Activated CD4-positive, alpha-beta T cell treated with anti-CD3 and anti-CD28 coated beads, Interleukin-2, amount 50 U/mL, for 1 hour (primary cell): ENCODE data around the gene ADISSP.

Experiments
- DNase-seq: peaks from one replicate; pipeline ENCODE4 v3.0.0-alpha.2; 2020

Gene ADISSP

DNA sequence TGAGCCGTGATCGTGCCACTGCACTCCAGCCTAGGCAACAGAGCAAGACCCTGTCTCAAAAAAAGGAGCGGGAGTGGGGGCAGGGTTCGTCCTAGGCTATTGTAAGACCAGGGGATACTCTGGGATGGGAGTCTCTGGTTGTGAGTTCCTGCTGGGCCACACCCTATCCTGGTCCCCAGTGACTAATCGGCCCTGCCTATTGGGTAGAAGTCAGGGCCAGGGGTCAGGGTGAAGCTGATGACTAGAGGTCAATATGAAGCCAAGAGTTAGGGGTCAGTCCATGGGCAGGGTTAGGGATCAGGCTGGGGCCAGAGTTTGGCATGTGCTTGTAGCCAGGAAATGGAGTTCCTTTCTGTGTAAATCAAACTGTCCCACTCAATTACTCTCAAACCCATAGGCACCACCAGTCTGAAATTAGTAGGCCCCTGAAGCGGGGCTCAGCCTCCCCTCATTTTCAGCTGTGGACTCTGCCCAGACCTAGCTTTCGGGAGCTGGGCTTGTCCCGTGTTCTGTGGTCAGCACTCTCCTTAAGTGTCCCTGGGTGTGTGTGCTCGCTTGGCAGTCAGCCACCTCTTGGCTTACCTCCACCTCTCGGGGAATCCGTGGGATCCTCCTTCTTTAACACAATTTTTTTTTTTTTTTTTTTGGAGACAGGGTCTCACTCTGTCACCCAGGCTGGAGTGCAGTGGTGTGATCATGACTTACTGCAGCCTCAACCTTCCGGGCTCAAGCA is 33.3 kb downstream of the ADISSP start:
- no peak for DNase-seq

DNA sequence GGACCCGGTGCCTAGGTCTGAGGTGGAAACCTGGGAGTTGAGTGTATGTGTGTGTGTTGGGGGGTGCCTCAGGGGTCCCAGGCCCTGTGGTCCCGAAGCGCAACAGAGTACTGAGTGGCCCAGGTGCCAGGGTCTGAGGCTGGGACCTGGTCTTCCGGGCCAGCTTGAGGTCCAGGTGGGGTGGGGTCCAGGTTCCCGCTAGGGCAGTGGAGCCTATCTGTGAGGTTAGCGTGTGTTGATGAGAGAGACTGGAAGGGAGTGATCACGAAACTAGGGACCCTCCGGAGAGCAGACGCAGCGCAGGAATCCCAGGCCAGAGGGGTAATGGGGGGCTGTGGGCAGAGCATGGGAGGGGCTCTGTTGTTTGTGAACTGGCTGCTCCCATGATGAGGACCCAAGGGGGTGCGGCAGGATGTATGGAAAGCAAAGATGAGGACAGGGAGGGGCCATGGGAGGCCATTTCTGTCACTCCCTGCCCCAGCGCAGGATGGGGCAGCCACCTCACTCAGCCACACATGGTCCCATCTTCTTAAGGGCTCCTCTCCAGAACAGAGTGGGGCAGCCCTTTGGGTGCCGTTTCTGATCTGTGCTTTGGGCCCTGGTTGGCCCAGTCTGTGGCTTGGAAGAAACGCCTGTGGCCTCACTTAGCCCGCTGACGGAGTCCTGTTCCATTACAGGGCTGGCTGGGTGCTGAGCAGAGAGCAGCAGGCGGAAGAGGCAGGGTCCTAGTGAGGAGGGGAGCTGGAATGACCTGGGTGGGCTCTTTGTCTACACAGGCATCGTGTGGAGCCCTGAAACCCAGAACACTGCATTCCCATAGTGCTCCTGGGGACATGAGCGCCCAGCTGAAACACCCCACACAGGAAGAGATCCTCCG is 34.2 kb downstream of the ADISSP start:
- DNase-seq, result no peak

DNA sequence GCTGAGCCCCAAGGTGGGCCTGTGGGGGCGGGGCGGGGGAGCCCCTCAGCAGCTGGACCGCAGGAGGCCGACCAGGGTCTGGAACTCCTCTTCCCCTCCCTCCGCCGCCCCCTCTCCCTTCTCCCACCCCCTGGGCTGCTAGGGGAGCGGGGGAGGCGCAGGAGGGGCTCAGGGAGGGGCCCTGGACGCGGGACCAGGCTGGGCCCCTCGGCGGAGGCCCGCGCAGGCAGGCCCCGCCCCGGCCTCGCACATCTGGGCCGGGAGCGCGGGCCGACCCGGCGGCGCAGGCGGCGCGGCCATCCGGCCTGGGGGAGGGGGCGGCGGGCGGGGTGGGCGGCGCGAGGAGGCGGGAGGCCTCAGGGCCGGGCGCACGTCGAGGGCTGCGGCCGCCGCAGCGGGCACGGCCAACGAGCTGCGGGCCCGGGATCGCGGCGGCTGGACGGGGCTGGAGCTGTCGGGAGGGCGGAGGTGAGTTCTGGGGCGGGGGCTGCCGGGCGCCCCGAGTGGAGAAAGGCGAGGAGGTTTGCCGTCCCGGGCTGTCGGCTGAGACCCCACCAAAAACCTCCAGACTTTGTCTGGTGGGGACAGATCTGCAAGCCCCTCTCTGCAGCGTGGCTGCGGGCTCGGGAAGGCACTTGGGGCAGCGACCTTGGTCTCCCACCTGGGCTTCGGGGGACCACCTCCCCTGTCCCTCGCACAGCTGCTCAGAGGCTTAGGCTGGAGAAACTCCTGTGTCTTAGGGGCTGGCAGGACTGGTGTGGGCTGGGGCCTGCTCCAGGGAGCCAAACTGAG is 35.0 kb downstream of the ADISSP start, which contains the start of gene HSPA12B:
HSPA12B (plus strand) TSS at position 359 of the 792 bp plus-strand sequence. CDS start 5,990 bp downstream, outside the sequence.
- no peak for DNase-seq

DNA sequence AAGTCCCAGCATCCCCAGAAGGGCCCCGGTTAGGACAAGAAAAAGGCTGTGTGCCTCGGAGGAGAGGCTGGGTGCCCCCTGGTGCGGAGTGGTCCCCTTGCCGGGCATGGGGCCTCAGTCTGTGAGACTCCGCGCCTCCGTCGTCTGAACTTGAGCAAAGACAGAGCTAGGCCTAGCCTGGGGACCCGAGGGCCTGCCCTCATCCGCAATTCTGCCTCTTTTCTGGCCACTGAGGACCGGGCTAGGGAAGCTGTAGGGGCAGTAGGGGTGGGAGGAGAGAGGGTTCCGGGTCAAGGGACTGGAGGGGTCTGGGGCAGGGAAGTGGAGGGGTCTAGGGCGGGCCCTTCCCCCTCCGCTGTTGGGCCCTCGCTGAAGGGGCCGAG is 35.6 kb downstream of the ADISSP start:
- DNase-seq, result no peak

DNA sequence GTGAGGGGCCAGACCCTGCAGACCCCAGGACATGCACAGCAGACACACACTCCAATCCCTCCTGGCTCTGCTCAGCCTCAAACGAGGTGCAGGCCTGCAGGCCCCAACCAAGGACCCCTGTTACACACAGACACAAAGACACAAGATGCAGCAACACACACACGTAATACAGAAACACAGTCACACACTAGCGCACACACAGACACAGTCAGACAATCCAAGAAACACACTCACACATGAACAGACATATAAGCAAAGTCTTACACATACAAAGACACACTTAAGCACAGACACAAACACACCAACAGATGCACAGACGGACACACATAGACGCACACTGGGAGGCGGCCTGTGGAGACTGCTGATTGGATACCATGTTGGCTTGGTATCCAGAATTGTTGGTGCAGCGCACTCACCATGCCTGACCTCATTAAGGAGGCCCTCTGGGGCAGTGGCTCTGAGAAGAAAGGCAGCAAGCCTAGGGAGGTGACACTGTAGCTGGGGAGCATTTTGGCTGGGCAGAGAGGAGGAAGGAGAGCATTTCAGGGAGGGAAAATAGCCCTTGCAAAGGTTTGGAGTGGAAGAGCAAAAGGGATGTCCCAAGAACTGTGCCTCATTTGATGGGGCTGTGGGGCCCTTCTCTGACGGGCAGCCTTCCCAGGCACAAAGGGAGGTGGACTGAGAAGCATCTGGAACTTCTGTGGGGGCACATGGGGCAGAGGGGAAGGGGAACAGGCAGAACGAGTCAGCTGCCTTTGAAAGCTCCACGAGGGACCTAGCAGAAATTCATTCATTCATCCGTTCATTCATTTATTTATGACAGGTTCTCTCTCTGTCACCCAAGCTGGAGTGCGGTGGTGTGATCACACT is 36.5 kb downstream of the ADISSP start:
- no peak for DNase-seq

DNA sequence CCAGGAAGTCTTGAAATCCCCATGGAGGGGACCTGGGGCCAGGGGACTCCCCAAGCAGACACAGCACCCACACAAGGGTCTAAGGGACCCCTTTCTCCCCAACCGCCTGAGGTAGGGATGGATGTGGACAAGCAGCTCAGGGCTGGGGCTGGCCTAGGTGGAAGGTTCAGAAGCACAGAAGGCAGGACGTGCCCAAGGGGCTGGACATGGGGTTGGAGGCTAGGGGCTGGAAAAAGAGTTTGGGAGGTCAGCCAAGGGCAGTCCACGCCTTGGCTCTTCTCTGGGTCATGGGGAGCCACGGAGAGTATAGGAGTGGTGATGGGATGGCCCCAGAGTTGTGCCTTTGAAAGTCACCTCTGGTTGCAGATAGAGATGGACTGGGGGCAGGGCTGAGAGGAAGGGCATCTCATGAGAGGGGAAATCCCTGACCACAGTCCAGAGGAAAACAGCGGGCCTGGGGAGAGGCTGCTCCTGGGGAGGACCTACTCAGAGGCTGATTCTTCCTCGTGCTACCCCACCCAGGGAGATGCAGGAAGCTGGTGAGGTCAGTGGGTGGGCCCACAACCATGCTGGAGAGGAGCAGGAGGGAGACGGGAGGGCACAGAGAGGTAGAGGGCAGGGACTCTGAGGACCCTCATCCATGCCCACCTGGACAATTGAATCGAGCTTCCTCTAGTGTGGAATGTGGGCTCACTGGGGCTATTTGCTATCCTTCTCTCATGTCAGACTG is 37.6 kb downstream of the ADISSP start:
- no peak for DNase-seq

DNA sequence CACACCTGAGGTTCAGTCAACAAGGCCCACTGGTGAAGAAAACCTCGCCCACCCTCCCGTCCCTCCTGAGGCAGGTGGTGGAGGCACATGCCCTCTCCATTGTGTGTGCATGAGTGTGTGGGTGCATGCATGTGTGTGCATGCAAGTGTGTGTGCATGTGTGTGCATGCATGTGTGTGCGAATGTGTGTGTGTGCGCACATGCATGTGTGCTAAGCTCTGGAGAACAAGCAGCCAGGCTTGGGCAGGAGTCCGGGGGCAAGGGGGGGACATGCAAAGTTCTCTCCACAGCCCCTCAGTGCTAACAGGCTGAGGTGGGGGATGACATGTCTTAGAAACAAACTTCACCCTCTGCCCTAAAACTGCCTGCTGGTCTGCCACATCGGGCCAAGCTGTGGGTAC is 38.2 kb downstream of the ADISSP start:
- DNase-seq, result no peak

DNA sequence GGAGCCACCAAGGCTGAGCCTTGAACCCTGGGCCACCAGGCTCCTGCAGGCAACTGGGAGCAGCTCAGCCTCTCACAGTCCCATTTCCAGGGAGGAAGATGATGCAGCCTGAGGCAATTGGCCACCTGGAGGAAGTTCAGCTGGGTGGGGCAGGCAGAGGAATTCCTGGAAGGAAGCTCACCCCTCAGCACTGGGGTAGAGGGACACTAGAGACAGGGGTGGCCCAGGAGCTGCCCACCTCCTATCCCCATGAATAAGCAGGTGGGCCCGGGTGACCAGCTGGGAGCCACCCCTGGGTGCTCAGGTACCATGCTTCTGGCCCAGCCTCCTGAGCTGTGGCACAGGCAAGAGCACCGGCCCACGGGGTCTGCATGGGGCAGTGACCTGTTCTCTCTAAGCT is 38.7 kb downstream of the ADISSP start:
- no peak for DNase-seq

DNA sequence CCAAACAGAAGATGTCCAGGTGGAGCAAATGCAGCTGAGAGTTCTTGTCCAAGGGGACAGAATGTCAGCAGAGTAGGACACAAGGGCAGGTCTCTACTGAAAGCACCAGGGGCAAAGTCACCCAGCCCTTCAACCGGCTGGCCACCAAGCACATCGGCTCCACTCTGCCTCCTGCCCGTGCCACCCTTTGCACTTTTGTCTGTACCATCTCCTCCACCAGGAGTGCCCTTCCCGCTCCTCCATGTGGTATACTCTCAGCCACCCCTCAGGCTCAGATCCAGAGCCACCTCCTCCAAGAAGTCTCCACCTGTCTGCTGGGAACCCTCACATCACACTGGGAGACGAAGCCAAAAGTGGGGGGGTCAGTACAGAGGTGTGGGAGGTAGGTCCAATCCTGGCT is 39.2 kb downstream of the ADISSP start:
- DNase-seq, result no peak

DNA sequence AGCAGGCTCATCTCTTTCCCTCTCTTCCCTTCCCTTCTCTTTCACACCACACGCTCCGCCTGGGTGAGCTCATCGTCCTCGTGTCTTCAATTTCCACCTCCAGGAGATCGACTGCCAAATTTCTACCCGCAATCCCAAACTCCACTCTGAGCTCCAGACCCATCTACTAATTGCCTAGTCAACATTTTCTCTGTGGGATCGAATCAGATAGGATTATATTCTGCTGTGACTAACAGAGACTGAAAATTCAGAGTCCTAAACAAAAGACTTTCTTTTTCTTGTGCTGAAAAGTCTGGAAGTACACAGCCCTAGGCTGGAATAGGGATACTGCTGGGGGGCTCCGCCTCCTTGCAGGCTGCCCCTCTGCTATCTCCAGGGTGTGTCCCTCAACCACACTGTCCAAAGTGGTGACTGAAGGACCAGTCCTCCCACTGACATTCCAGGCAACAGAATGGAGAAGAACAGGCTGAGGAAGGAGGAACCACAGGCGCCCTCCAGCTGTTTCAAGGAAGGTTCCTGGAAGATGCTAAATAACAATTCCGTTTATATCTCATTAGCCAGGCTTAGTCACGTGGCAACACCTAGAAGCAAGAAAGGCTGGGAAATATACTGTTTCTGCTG is 40.0 kb downstream of the ADISSP start:
- DNase-seq, result no peak

DNA sequence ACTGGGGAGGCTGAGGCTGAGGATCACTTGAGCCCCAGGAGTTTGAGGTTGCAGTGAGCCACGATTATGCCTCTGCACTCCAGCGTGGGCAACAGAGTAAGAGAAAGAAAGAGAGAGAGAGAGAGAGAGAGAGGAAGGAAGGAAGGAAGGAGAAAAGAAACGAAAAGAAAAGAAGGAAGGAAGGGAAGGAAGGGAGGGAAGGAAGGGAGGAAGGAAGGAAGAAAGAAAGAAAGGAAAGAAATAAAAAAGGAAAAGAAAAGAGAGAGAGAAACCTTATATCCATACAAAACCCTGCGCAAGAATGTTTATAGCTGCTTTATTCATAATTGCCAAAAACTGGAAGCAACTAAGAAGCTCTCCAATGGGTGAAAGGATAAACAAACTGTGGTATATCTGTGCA is 43.2 kb downstream of the ADISSP start:
- DNase-seq, result no peak

DNA sequence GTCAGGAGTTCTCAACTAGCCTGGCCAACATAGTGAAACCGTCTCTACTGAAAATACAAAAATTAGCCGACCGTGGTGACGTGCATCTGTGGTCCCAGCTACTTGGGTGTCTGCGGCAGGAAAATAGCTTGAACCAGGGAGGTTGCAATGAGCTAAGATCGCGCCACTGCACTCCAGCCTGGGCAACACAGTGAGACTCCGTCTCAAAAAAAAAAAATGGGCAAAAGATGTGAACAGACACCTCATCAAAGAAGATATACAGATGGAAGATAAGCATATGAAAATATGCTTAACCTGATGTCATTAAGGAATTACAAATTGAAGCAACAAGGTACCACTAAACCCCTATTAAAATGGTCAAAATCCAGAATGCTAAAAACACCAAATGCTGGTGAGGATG is 44.3 kb downstream of the ADISSP start:
- no peak for DNase-seq

DNA sequence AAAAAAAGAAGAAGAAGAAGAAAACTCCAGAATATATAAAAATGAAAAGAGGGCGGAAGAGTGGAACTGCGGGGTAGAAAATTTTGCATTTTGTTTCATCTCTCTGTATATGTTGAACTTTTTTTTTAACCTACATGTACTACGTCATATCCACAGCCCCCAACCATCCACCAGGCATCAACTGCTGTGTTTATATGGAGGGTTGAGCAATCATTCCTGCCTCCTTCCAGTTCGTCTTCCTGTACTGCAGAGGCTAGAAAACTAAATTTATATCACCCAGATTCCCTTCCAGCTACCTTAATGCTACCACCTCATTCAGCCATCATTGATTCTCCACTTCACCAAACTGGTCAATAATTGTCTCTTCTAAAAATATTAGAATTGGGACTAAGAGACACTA is 45.6 kb downstream of the ADISSP start:
- DNase-seq, result no peak

DNA sequence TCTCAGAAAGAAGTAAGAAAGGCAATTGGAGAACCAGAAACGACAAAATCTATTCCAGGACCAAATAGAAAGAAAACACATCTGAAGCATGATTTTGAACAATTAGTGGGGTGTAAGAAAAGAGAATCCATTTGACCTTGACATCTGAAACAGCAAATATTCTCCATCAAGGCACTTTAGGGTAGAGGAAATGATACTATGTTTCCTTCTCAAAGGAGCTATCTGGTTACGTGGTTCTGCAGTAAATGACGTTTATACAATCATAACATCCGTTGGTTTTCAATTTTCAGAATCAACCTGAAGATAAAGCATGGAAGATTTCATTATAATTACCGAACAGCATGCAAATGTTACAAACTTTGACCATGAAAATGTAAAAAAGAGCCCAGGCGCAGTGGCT is 46.9 kb downstream of the ADISSP start:
- DNase-seq, result no peak

DNA sequence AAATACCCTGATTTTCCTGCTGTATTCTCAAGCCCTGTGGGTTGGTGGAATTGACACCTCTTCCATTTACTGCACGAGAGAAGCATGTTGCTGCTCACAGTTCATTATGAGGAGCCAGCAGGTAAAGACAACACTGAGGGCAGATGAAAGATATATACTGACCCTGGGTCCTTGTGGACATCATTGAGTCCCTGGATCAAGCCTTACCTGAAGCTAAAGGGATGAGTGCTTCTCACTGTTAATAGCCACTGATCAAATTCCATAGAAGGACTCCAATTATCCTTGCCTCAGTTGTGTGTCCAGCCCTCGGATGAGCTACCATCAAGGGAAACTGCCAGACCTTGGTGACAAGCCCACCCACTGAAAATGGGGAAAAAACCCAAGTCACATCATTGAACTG is 47.5 kb downstream of the ADISSP start:
- no peak for DNase-seq

DNA sequence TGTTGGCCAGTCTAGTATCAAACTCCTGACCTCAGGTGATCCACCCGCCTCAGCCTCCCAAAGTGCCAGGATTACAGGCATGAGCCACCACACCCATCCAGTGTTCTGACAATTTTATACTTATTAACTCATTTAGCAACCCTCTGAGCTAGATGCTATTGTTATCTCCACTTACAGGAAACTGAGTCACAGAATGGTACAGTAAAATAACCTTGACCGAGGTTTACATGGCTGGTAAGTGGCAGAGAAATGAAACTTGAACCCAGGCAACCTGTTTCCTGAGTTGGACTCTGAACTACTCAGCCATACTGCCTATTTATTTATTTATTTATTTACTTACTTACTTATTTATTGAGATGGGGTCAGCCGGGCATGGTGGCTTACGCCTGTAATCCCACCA is 48.5 kb downstream of the ADISSP start:
- no peak for DNase-seq

DNA sequence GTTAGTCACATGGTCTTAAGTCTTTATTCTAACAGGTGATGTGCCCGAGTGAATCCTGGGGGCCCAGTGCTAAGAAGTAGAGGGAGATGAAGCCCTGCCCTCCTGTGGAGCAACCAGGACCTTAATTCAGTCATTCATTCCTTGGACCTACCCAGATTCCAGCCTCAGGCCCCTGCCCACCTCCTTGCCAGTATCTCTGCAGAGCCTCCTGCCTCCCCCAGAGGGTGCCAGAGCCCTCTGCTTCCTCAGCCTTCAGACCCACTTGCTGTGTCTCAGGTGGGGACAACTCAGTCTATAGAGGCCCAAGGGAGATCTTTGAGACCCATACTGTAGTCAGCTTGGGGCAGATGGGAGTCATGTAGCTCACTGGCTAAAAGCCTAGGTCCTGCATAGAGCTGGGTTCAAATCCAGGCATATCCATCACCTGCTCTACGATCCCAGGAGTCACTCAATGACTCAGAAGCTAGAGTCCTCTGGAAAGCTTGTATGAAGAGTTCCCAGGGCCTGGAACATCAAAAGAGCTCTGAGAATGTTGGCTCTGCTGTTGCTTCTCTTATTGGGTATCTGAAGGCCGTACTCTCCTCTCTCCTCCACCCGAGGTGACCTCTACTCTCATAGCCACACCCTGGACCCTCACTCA is 51.2 kb downstream of the ADISSP start:
- peak; percentile 7 for DNase-seq

DNA sequence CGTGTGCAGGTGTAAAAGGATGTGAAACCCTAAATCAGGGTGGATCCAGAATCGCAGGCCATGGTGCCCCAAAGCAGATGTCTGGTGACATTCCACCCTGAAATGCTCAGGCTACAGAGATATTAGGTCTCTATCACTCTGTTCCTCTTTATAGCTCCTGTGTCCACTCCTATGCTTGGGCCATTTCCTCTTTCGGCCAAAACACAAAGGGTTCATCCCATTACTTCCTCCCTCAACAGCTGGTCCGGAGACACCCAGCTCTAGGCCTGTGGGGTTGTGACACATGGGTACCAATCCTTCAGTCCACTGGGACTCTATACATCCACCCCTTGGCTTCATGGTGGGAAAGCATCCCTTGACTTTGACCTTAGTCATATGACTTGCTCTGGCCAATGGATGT is 53.5 kb downstream of the ADISSP start:
- no peak for DNase-seq

DNA sequence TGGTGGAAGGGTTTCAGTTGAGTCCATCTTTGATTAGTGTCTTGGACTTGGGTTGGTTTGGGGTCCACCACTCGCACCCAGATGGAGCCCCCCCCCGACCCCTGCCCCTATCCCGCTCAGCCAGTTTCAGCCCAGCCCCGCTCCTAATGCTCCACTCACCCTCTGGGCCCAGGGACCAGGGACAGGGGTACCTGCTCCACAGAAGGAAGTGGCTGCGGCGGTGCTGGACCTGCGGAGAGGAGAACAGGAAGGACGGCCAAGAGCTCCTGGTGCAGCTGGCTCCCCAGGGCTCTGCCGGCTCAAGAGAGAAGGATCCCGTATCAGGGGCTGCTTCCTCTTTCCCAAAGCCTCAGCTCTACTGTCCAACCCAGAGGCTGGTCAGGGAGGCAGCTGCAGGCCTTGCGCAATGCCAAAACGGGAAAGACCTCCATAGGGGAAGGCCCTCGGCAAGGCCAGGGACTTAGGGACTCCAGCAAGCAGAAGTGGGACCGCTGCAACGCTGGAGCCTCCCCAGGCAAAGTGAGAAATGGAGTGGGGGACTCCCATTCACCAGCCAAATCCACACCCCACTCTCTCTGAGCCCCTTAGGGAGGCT is 55.2 kb downstream of the ADISSP start, which contains the start of gene SIGLEC1:
SIGLEC1 (minus strand) TSS at position 322 of the 595 bp plus-strand sequence. CDS start 5,472 bp downstream, outside the sequence.
- no peak for DNase-seq

DNA sequence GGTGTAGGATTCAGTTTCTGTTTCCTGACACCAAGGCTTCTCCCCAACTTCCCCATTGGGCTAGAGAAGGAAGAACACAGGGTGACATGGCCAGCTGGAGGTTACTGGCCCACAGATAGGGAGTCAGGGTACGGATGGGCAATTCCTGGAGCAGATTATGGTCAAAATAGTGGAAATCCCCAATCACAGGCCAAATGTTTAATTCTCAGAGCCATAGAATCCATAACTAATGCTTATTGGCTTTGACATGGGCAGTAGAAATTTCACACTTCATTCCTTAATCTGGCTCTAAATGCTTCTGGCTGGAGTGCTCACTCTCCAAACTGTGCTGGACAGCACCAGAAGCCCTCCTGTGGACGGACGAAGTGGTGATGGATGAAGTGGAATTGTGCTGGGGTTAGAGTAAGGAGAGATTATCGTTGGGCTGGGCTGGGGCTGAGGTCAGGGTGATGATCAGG is 56.0 kb downstream of the ADISSP start:
- no peak for DNase-seq
